A549 (cell line): ENCODE measurements around the gene DENND5A.

Experiments used
- CHD2 ChIP-seq: fragments of 150-350 bp; IDR thresholded peaks from 2 replicates; pipeline ENCODE4 v1.6.1; 2014; ENCODE audit warnings: low read length; ENCODE audit not compliant: partially characterized antibody
- TF ChIP-seq, protein P1 (sequence below): fragments of >200 bp; sonication (Bioruptor Twin); formaldehyde crosslinking; IDR thresholded peaks from 3 replicates; pipeline ENCODE4 v1.5.1; 2016

DNA sequence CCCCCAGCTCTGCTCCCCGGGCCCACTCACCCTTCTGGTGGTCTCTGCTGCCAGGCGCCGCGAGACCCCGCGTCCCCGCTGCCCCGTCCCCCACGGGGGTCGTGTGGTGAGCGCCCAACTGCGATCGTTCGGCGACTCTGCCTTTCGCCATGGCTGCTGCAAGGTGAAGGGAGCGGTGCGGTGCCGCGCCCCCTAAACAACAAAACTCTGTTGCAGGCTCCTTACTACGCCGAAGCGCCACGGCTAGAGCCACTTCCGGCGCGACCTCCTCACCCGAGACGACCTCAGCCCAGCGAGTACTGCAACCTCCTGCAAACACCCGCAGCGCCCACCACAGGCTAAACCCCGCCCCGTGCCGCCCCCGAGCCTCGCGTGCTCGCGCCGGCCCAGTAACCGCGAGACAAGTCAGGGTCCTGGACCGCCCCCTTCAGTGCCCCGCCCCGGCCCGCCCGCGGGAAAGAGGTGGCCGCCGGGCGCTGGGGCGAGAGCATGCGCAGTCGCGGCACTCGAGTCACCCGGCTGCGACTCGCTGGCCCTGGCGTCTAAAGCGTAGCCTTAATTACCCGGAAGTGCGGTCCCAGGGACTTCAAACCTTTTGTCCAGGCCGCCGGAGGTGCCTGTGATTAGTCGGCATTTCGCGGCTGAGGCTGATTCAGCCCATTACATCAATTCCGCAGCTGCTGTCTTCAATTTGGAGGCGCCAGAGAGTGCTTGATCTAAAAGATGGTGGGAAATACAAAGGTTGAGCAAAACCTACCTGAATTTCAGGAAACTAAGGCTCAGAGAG, 49.3 kb upstream of the DENND5A start, which contains the start of gene TMEM41B:
- TF ChIP-seq, protein P1, sequence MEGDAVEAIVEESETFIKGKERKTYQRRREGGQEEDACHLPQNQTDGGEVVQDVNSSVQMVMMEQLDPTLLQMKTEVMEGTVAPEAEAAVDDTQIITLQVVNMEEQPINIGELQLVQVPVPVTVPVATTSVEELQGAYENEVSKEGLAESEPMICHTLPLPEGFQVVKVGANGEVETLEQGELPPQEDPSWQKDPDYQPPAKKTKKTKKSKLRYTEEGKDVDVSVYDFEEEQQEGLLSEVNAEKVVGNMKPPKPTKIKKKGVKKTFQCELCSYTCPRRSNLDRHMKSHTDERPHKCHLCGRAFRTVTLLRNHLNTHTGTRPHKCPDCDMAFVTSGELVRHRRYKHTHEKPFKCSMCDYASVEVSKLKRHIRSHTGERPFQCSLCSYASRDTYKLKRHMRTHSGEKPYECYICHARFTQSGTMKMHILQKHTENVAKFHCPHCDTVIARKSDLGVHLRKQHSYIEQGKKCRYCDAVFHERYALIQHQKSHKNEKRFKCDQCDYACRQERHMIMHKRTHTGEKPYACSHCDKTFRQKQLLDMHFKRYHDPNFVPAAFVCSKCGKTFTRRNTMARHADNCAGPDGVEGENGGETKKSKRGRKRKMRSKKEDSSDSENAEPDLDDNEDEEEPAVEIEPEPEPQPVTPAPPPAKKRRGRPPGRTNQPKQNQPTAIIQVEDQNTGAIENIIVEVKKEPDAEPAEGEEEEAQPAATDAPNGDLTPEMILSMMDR, result no peak
- TF ChIP-seq CHD2, result peak; percentile 80
